ENCODE results near the gene IL1F10. TPM values are rescaled to one million over a fixed set of nuclear protein-coding genes. Genes with fewer than 3 reads are reported as not detected.

Gene IL1F10
- total RNA-seq, 2 experiments from 2014 or later, result not detected

GRCh38 chr2:113122364-113122763 lies 54.6 kb downstream of the IL1F10 start:
- POLR2A ChIA-PET, result interaction anchor here (0.6 kb wide), 1 partner anchor 1171 kb away, joined by 3 read pairs; no protein-coding TSS in a partner anchor
- no peak overlapping the region for H3K27ac Mint-ChIP-seq

GRCh38 chr2:113123726-113124125 lies 56.0 kb downstream of the IL1F10 start:
- DNase-seq, result no peak
- H3K27ac Mint-ChIP-seq, result no peak overlapping the region
- H3K9me3 Mint-ChIP-seq, result no peaks in the 10 kb centered on the region
- CTCF ChIA-PET, result interaction anchor here (0.7 to 1.2 kb wide), 4 partner anchors 13 to 52 kb away, joined by 4 to 5 read pairs (median 4); no protein-coding TSS in a partner anchor
- H3K27me3 Mint-ChIP-seq, result peaks cover 18% of the 10 kb centered on the region
- H3K36me3 Mint-ChIP-seq (ENCODE audit: low read depth), result no peaks in the 10 kb centered on the region
- POLR2A ChIA-PET, result no interaction called here
- no peak overlapping the region for H3K4me3 Mint-ChIP-seq
- H3K4me1 Mint-ChIP-seq, result peaks cover 20% of the 10 kb centered on the region

More at GRCh38 chr2:113122364-113122763, 54.6 kb downstream of the IL1F10 start:
- no peaks in the 10 kb centered on the region for H3K9me3 Mint-ChIP-seq
- H3K4me3 Mint-ChIP-seq, result no peak overlapping the region
- H3K36me3 Mint-ChIP-seq (ENCODE audit: low read depth), result no peaks in the 10 kb centered on the region
- H3K4me1 Mint-ChIP-seq, result peaks cover 22% of the 10 kb centered on the region
- DNase-seq, result no peak
- CTCF ChIA-PET, result interaction anchor here (1.0 to 2.7 kb wide), 2 partner anchors 14 to 32 kb away, joined by 3 to 9 read pairs; no protein-coding TSS in a partner anchor
- peaks cover 18% of the 10 kb centered on the region for H3K27me3 Mint-ChIP-seq

- peaks cover 18% of the 10 kb centered on the region for H3K27me3 Mint-ChIP-seq
- no peaks in the 10 kb centered on the region for H3K9me3 Mint-ChIP-seq
- H3K27ac Mint-ChIP-seq, result peak overlapping the region; percentile 19
- no peak overlapping the region for H3K4me3 Mint-ChIP-seq
- DNase-seq, result no peak
- H3K36me3 Mint-ChIP-seq (ENCODE audit: low read depth), result no peaks in the 10 kb centered on the region
- H3K4me1 Mint-ChIP-seq, result peaks cover 20% of the 10 kb centered on the region
- CTCF ChIA-PET, result interaction anchor here (0.7 to 3.4 kb wide), 5 partner anchors 12 to 51 kb away, joined by 4 to 13 read pairs (median 4); no protein-coding TSS in a partner anchor
- POLR2A ChIA-PET, result no interaction called here
Observed at GRCh38 chr2:113124181-113124961, 56.6 kb downstream of the IL1F10 start.

Other genes with a start within 250 kb of the IL1F10 start
- not detected for gene IL1B, start 231.2 kb upstream of the IL1F10 start, total RNA-seq
- gene IL37, start 156.8 kb upstream of the IL1F10 start, total RNA-seq, result not detected
- not detected for gene IL36G, start 90.0 kb upstream of the IL1F10 start, total RNA-seq
- gene IL36A, start 62.5 kb upstream of the IL1F10 start, total RNA-seq, result not detected
- gene IL36B, start 15.1 kb upstream of the IL1F10 start, total RNA-seq, result not detected
- gene IL36RN, start 8.8 kb upstream of the IL1F10 start, total RNA-seq, result not detected
- under 1 TPM; 0.37 to 0.48 TPM for gene IL1RN, start 59.6 kb downstream of the IL1F10 start, total RNA-seq
- gene PSD4, start 106.0 kb downstream of the IL1F10 start, total RNA-seq, result 100 to 1,000 TPM; 329 to 335 TPM
- under 1 TPM; 0.69 to 0.74 TPM for gene PAX8, start 211.0 kb downstream of the IL1F10 start, total RNA-seq